Occipital lobe (tissue), 2 donors: ENCODE measurements around the gene GPSM1. TPM values are rescaled to one million over a fixed set of nuclear protein-coding genes. Genes with fewer than 3 reads are reported as not detected.

Experiments
- DNase-seq: peaks from one replicate; lab custom pipeline; 2025; lab: John Stamatoyannopoulos, UW
- total RNA-seq: library from RNA; depleted of rRNA; stranded (reverse); fragments of >200 nt; gene quantifications from one replicate; pipeline ENCODE4 v1.2.3, GENCODE V29; 2014

Gene GPSM1
- total RNA-seq, 1 donor from 2014 or later = 73.6 TPM

GRCh38 chr9:136375096-136375495 lies 47.8 kb downstream of the GPSM1 start:
- no peak for DNase-seq

DNA sequence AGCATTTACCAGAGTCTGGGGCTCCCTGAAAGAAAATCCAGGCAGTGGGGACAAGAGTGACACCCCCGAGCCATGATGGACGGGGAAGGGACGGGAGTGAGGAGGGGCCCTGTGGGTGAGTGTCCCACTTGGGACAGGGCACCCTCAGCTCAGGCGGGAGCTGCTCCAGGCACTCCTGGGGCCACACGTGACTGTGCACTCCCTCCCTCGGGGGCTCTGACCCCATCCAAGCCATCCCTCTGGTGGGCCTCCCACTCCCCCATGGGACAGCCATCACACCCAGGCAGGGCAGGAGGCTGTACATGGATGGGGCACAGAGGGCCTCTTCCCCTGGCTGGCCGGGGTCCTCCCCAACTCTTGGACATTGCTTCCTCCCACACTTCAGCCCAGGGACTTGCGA lies 49.1 kb downstream of the GPSM1 start:
- DNase-seq = no peak

GRCh38 chr9:136377341-136378169 lies 50.2 kb downstream of the GPSM1 start:
- no peak for DNase-seq

- DNase-seq = no peak
Measured at GRCh38 chr9:136378170-136379002, 51.0 kb downstream of the GPSM1 start.

GRCh38 chr9:136379003-136379287 lies 51.6 kb downstream of the GPSM1 start:
- DNase-seq = no peak

GRCh38 chr9:136379401-136379800 lies 52.1 kb downstream of the GPSM1 start:
- DNase-seq = no peak

DNA sequence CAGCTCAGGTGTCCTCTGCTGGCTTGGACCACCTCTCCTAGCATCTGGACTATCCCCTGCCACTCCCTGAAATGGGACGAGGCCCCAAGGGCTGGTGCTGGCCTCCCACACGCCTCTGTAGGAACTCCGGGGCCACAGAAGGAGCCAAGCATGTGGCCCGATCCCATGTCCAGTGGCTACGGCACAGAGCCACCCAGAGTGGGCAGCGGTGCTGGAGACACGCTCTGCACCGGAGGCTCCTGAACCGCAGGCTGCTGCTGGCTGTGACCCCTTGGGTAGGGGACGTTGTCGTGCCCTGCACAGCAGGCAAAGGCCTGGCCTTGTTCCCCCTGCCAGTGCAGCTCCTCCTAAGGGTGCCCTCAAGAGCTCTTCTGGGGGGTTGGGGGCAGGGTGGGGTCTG lies 52.6 kb downstream of the GPSM1 start:
- DNase-seq = no peak

- DNase-seq = no peak
Measured at GRCh38 chr9:136380381-136380780, 53.0 kb downstream of the GPSM1 start.

GRCh38 chr9:136381311-136381710 lies 54.0 kb downstream of the GPSM1 start:
- DNase-seq = no peak

GRCh38 chr9:136381966-136382513 lies 54.7 kb downstream of the GPSM1 start:
- no peak for DNase-seq

DNA sequence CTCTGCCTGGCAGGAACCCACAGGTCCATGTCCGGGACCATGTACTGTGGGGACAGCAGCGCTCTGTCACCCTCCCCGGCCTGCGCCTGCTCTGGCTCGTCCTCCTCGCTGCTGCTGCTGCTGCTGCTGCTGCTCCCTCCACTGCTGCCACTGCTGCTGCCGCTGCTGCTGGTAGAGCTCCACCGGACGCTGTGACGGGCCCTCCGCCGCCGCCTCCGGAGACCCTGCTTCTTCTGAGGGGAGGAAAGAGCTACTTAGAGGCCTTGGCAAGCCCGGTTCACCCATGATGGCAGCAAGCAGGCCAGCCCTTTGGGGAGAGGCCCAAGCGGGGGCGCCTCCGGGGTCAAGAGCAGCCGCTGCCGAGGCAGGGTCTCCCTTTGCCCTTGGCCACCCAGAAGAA lies 56.1 kb downstream of the GPSM1 start:
- DNase-seq = no peak

- no peak for DNase-seq
Measured at GRCh38 chr9:136385015-136385414, 57.7 kb downstream of the GPSM1 start.

GRCh38 chr9:136386018-136386417 lies 58.7 kb downstream of the GPSM1 start:
- no peak for DNase-seq

GRCh38 chr9:136387217-136387616 lies 59.9 kb downstream of the GPSM1 start:
- DNase-seq = no peak

DNA sequence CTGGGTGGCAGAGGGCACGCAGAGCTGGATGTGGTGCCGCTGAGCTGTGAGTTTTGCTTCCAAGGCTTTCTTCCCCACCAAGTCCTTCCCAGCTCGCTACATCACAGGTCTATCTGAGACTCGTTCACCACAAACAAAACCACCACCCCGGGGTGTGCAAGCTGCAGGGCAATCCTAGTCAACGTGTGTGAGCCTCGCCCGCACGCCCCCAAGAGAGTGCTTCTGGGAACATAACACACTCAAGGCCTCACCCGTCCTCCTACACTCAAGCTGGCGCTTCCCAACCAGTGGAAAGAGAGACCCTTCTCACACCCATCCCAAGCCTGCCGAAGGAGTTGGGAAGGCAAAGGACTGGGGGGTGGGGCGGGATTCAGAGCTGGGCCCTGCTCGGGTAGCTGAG lies 62.1 kb downstream of the GPSM1 start:
- DNase-seq = no peak

GRCh38 chr9:136391737-136392537 lies 64.6 kb downstream of the GPSM1 start:
- no peak for DNase-seq

DNA sequence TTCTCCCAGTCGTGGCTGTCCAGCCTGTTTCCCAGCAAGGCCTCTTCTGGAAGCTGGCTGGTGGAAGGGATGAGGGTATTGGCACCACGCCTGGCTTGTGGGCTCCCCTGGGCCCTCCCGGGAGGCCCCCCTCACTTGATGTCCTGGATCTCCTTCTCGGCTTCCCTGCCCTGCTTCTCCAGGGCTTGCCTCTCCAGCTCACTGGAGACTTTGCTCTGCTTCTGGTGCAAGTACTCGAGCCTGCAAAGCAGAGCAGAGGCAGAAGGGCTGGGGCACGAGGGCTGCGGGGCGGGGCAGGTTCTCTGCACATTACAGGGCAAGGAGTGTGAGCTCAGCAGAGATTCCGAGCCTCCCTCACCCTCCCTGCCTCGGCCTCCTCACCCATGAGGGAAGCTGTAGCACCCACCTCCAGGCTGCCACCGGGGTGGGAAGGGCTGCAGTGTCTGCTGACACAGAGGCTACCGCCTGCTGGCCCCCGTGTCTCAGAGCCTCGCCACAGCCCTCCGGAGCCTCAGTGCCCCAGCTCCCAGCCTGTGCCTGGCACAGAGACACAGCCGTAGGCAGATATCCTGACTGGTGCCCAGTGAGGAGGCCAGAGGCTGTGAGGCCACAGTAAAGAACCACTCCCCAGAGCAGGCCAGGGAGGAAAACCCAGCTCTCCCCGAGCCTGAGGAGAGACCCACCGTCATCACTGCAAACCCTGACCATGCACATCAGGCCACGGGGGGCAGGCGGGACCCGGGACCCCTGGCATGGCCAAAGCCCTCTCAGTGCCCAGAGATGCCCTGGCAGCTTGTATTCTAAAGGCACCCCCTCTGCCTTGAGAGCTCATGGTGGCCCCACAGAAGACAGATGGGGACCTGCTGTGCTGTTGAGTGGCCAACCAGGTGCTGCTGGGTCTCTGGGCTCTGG lies 65.5 kb downstream of the GPSM1 start:
- no peak for DNase-seq

DNA sequence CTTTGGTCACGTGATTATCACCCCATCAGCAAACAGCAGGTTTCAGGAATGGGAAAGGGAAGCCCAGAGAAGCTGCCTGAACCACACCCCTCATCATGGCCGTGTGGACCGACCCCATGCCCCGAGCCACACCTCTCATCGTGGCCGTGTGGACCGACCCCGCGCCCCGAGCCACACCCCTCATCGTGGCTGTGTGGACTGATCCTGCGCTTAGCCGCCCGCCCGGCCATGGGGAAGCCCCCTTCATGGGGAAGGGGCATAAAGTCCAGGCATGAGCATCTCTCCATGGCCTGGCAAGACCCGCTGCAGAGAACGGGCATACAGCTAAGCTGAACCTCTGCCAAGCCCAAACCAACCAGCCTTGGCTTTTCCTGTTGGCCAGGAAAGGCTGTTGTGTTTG lies 66.2 kb downstream of the GPSM1 start:
- no peak for DNase-seq

DNA sequence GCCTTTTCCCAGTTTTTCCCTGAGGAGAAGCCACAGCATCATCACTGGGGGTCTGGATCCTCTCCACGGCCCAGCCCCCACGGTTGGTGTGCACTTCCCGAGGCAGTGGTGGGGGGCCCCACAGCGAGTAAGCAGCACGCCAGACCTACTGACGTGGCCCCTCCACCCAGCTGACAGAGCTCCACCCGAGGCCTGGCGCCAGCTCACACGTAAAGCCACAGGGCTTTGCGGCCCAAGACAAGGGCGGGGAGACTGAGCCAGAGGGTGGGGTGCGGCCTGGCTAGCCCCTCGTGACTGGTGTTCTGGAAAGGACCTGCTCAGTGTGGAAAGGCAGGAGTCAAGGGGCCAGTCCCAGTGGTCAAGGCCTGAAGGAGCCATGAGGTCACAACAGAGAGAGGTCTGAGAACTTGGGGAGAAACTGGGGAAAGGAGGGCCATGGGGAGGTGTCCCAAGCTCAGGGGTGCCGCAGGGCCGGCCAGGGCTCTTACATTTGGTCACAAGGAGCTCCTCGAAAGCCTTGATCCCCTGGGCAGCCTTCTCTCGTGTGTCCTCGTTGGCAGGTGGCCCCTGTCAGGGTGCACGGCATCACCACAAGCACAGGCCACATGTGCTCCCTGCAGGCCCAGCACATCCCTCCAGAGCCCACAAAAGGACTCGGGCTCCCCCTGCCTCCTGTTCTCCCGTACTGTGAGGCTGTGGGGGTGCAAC lies 67.1 kb downstream of the GPSM1 start:
- DNase-seq = no peak

DNA sequence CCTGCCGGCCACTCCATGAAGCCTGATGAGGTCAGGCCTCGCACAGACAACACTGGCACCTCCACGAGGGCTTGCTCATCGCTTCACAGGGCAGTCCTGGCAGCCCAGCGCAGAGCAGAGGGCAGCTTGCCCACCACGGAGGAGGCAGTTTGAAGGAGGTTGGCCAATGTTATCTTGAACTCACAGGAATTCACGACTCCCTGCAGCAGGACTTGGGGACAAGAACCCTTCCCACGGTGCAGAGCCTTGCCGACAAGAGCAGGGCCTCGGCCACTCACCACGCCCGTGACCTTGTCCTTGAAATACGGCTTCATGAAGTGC lies 67.6 kb downstream of the GPSM1 start:
- DNase-seq = no peak
